Esophagus muscularis mucosa (tissue), 4 donors: ENCODE results near the gene KCTD21. TPM values are rescaled to one million over a fixed set of nuclear protein-coding genes. Genes with fewer than 3 reads are reported as not detected.

Source experiments
- DNase-seq: peaks from one replicate; pipeline ENCODE4 v3.0.0-alpha.2; 2017; ENCODE audit errors: extremely low spot score
- H3K27ac ChIP-seq, 4 donors: fragments of 200-600 bp; sonication (generic); replicated peaks in 1 of 4; 1 replicate in 3 of 4; 2 replicates in 1 of 4; pipeline ENCODE4 v1.5.1; 2016 to 2019; ENCODE audit warnings: mild to moderate bottlenecking in 1 of 4
- H3K27me3 ChIP-seq, 4 donors: fragments of 200-600 bp; sonication (generic); one replicate each; pipeline versions ENCODE4 v1.5.1 to v1.6.0; 2016 to 2019
- H3K36me3 ChIP-seq, 4 donors: fragments of 200-600 bp; sonication (generic); one replicate each; pipeline ENCODE4 v1.5.1; 2016 to 2019
- H3K4me1 ChIP-seq, 4 donors: fragments of 200-600 bp; sonication (generic); one replicate each; pipeline ENCODE4 v1.5.1; 2016 to 2019
- H3K4me3 ChIP-seq, 4 donors: fragments of 200-600 bp; sonication (generic); 1 replicate in 2 of 4; 2 replicates in 2 of 4; pipeline ENCODE4 v1.5.1; 2016 to 2019; ENCODE audit warnings: mild to moderate bottlenecking in 4 of 4, moderate library complexity in 1 of 4
- H3K9me3 ChIP-seq, 4 donors: fragments of 200-600 bp; sonication (generic); 1 replicate in 3 of 4; 2 replicates in 1 of 4; pipeline ENCODE4 v1.5.1; 2016 to 2019
- CTCF ChIP-seq, 3 experiments: fragments of 200-600 bp in 2 of 3; fragments of 450-650 bp in 1 of 3; sonication (generic) in 2 of 3; IDR thresholded peaks; one replicate each; pipeline ENCODE4 v1.5.1; 2017 to 2019; ENCODE audit warnings: antibody characterized with exemption in 3 of 3, mild to moderate bottlenecking in 2 of 3, moderate library complexity in 1 of 3
- EP300 ChIP-seq: sonication (generic); formaldehyde crosslinking; IDR thresholded peaks from one replicate; pipeline ENCODE4 v1.6.1; 2017; ENCODE audit warnings: antibody characterized with exemption
- POLR2A ChIP-seq: fragments of 450-650 bp; IDR thresholded peaks from one replicate; pipeline ENCODE4 v1.6.1; 2017; ENCODE audit warnings: antibody characterized with exemption, moderate library complexity, mild to moderate bottlenecking, low read depth
- POLR2AphosphoS5 ChIP-seq, 2 donors: sonication (generic); formaldehyde crosslinking; IDR thresholded peaks; one replicate each; pipeline ENCODE4 v1.6.1; 2017; ENCODE audit warnings: antibody characterized with exemption in 2 of 2
- WGBS: methylation state at CpG from one replicate; pipeline ENCODE4 v1.1.5; 2018; 5-methylcytosine and 5-hydroxymethylcytosine counted together
- intact Hi-C: fragments of 100-400 bp; cut with DNase I; formaldehyde crosslinking; loops from one replicate; pipeline ENCODE4 v1.15.1; 2023
- small RNA-seq, 3 donors: library from RNA; depleted of rRNA; stranded (forward); fragments of <200 nt; gene quantifications; one replicate each; pipeline ENCODE3, GENCODE V24; 2016
- total RNA-seq, 4 donors: library from RNA; depleted of rRNA; stranded (reverse); fragments of >200 nt; gene quantifications; one replicate each; pipeline versions ENCODE4 v1.1.0 to v1.2.1, GENCODE V29; 2016

KCTD21 gene
- total RNA-seq, 4 donors from 2014 or later = 6.6 to 21.0 (median 12.1) TPM

- TF ChIP-seq EP300 = no peak
- 62% methylated on average over 2 of the region's 2 CpGs for WGBS
- DNase-seq = no peak
- peaks cover 0 to 11% (median 7%) of the 10 kb centered on the region in 4 donors for H3K36me3 ChIP-seq
- H3K9me3 ChIP-seq = no peaks in the 10 kb centered on the region
- H3K27me3 ChIP-seq = no peaks in the 10 kb centered on the region
- intact Hi-C loops = no loop called here
- H3K4me3 ChIP-seq = no peak overlapping the region
- H3K27ac ChIP-seq = no peak overlapping the region
- no peaks in the 10 kb centered on the region for H3K4me1 ChIP-seq
Observed at GRCh38 chr11:78132475-78132874, 56.0 kb downstream of the KCTD21 start.

DNA sequence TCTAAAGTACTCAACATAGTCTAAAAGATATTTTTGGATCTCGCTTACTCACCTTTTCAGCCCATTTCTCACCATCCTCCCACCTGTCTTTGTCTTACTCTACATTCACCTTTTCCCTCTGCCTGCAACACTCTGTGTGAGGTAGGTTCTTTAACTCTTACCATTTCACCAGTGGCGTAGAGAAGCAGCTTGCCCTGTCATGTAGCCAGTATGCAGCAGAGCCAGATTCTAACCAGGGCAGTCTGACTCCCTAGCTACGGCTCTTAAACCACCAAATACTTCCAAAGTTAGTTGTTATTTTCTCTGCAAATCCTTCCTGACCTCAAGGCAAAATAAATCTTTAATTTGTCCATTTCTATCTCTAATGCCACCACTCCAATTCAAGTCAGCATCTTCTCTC, 56.5 kb downstream of the KCTD21 start:
- TF ChIP-seq POLR2A (no peak), EP300 (no peak), POLR2AphosphoS5 (IDR thresholded peaks at IDR 0.05) (no peak), CTCF (IDR thresholded peaks at IDR 0.05) (no peak)
- DNase-seq = no peak
- H3K9me3 ChIP-seq = no peaks in the 10 kb centered on the region
- H3K4me1 ChIP-seq = no peaks in the 10 kb centered on the region
- H3K4me3 ChIP-seq = no peak overlapping the region
- peaks cover 0 to 11% (median 7%) of the 10 kb centered on the region in 4 donors for H3K36me3 ChIP-seq
- intact Hi-C loops = no loop called here
- WGBS = 60% methylated on average over 3 of the region's 3 CpGs
- H3K27ac ChIP-seq = no peak overlapping the region
- H3K27me3 ChIP-seq = no peaks in the 10 kb centered on the region

DNA sequence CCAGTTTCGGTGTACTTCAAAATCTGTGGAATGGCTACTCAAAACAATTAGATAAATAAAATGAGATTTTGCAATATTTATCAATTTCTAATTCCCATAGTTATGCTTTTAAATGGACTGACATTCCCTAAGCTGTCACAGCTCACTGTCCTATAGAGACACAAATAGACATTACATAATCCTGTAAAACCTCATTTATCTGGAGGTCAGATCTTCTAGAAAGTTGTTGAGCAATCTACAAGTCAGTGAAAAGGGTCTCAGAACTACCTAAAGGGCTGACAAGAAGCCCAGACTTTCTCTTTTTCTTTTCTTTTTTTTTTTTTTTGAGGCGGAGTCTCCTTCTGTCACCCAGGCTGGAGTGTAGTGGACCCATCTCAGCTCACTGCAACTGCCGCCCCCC, 61.0 kb downstream of the KCTD21 start:
- Histone ChIP-seq H3K27ac (no peak overlapping the region), H3K4me3 (no peak overlapping the region), H3K36me3 (peaks cover 0 to 13% (median 11%) of the 10 kb centered on the region in 4 donors), H3K9me3 (no peaks in the 10 kb centered on the region), H3K27me3 (no peaks in the 10 kb centered on the region), H3K4me1 (no peaks in the 10 kb centered on the region)
- intact Hi-C loops = no loop called here
- 96% methylated on average over 3 of the region's 3 CpGs for WGBS
- no peak for TF ChIP-seq EP300
- no peak for TF ChIP-seq POLR2A
- no peak for TF ChIP-seq CTCF (IDR thresholded peaks at IDR 0.05)
- TF ChIP-seq POLR2AphosphoS5 (IDR thresholded peaks at IDR 0.05) = no peak
- DNase-seq = no peak

Small RNA genes within 50 kb of the gene (small RNA-seq; reads per million reads assigned to genes)
- 0 reads per million in 3 donors for gene RNU6-126P

Other genes starting within 250 kb of the KCTD21 start
- gene INTS4, start 194.0 kb downstream of the KCTD21 start, total RNA-seq = 10 to 100 TPM; 13.3 to 34.1 (median 15.2) TPM
- 1 to 10 TPM in 3 of 4 donors, under 1 TPM in 1; 0.83 to 2.6 (median 1.3) TPM for gene KCTD14, start 165.3 kb downstream of the KCTD21 start, total RNA-seq
- not detected for gene THRSP, start 124.8 kb downstream of the KCTD21 start, total RNA-seq
- 100 to 1,000 TPM in 2 of 4 donors, 10 to 100 TPM in 2; 65.1 to 116 (median 91.1) TPM for gene NDUFC2, start 108.8 kb downstream of the KCTD21 start, total RNA-seq
- gene ALG8, start 49.0 kb downstream of the KCTD21 start, total RNA-seq = 10 to 100 TPM; 11.2 to 21.6 (median 15.7) TPM
- gene USP35, start 293 bp upstream of the KCTD21 start, total RNA-seq = 10 to 100 TPM in 2 of 4 donors, 1 to 10 TPM in 2; 5.8 to 15.4 (median 11.3) TPM
- gene GAB2, start 229.2 kb upstream of the KCTD21 start, total RNA-seq = 10 to 100 TPM; 18.0 to 42.4 (median 26.0) TPM